ENCODE data around the gene LSAMP. TPM values are rescaled to one million over a fixed set of nuclear protein-coding genes. Genes with fewer than 3 reads are reported as not detected.

LSAMP gene
- polyA plus RNA-seq, 3 donors = not detected

DNA sequence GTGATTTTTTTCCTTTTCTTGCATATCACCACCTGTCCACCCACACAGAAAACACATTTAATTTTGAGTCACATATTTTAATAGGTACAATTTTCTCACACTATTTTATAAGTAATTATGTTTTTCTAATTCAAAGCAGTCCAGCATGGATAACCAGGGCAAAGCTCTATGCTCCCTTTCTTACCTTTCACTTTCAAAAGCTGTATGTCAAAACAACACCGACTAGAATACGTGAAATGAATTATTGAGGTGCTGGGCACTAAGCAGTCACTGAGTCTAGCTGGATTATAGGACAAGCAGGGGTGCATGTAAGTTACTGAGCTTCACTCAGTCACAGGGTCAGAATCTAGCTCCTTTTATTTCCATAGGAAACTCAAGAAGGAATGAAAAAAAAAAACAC is 60.6 kb downstream of the LSAMP start:
- no peak for DNase-seq
- intact Hi-C loops (cut with micrococcal nuclease) = no loop called here
- Mint-ChIP-seq H3K27me3 (ENCODE audit: low read depth in 3 of 3) (no peaks in the 10 kb centered on the region), H3K4me3 (no peak overlapping the region), H3K36me3 (no peaks in the 10 kb centered on the region), H3K27ac (no peak overlapping the region), H3K4me1 (no peaks in the 10 kb centered on the region), H3K9me3 (peaks cover 0 to 4% (median 0%) of the 10 kb centered on the region in 7 donors)
- WGBS (ENCODE audit: insufficient coverage) = no CpG with 5 or more reads among the region's 2 CpGs
- Histone ChIP-seq H3K36me3 (replicated peaks in 1 of 2; ENCODE audit: control insufficient read depth in 1 of 2, insufficient read depth in 2 of 2, low read length in 2 of 2) (no peaks in the 10 kb centered on the region), H3K27me3 (ENCODE audit: control insufficient read depth in 2 of 2, insufficient read depth in 2 of 2, low read length in 2 of 2) (no peaks in the 10 kb centered on the region), H3K79me2 (ENCODE audit: insufficient read depth, low read length) (no peaks in the 10 kb centered on the region), H3K9me3 (replicated peaks in 1 of 2; ENCODE audit: control insufficient read depth in 1 of 2, insufficient read depth in 1 of 2, low read length in 2 of 2) (peaks cover 0 to 2% of the 10 kb centered on the region in 2 donors), H2AFZ (ENCODE audit: insufficient read depth, low read depth, low read length, poor library complexity, severe bottlenecking) (no peak overlapping the region), H3K27ac (ENCODE audit: low read depth in 1 of 2, low read length in 2 of 2) (no peak overlapping the region), H4K20me1 (ENCODE audit: insufficient read depth, low read length) (no peaks in the 10 kb centered on the region), H3K4me1 (ENCODE audit: control insufficient read depth in 1 of 2, insufficient read depth in 2 of 2, low read length in 2 of 2) (no peaks in the 10 kb centered on the region), H3K4me3 (replicated peaks in 1 of 3; ENCODE audit: low read depth in 2 of 3, low read length in 3 of 3) (no peak overlapping the region), H3K9ac (ENCODE audit: insufficient read depth, low read length, poor library complexity, severe bottlenecking) (no peak overlapping the region), H3K4me2 (replicated peaks; ENCODE audit: extremely low read depth, low read length, poor library complexity, severe bottlenecking) (no peak overlapping the region)
- TF ChIP-seq, protein P1, sequence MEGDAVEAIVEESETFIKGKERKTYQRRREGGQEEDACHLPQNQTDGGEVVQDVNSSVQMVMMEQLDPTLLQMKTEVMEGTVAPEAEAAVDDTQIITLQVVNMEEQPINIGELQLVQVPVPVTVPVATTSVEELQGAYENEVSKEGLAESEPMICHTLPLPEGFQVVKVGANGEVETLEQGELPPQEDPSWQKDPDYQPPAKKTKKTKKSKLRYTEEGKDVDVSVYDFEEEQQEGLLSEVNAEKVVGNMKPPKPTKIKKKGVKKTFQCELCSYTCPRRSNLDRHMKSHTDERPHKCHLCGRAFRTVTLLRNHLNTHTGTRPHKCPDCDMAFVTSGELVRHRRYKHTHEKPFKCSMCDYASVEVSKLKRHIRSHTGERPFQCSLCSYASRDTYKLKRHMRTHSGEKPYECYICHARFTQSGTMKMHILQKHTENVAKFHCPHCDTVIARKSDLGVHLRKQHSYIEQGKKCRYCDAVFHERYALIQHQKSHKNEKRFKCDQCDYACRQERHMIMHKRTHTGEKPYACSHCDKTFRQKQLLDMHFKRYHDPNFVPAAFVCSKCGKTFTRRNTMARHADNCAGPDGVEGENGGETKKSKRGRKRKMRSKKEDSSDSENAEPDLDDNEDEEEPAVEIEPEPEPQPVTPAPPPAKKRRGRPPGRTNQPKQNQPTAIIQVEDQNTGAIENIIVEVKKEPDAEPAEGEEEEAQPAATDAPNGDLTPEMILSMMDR (IDR thresholded peaks at IDR 0.05) = no peak

DNA sequence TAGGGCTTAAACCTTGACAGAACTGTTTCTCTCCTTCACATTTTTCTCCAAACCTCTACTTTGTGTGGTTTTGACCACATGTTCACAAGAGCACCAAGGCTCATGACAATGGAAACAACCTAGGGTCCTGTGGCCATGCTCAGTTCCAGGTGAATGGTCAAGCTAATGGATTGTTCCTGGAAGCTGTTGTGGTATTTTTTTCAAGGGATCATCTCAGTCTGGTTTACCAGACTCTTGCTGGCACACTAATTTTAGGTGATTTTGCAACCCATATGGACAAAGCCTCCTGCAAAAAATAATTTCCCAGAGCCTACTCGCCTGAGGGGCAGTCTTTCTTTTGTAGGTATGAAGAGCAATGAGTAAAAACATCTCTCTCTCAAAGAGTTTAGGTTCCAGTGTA is 67.2 kb downstream of the LSAMP start:
- Histone ChIP-seq H2AFZ (ENCODE audit: insufficient read depth, low read depth, low read length, poor library complexity, severe bottlenecking) (no peak overlapping the region), H4K20me1 (ENCODE audit: insufficient read depth, low read length) (no peaks in the 10 kb centered on the region), H3K27ac (ENCODE audit: low read depth in 1 of 2, low read length in 2 of 2) (no peak overlapping the region), H3K36me3 (replicated peaks in 1 of 2; ENCODE audit: control insufficient read depth in 1 of 2, insufficient read depth in 2 of 2, low read length in 2 of 2) (no peaks in the 10 kb centered on the region), H3K4me3 (replicated peaks in 1 of 3; ENCODE audit: low read depth in 2 of 3, low read length in 3 of 3) (no peak overlapping the region), H3K9me3 (replicated peaks in 1 of 2; ENCODE audit: control insufficient read depth in 1 of 2, insufficient read depth in 1 of 2, low read length in 2 of 2) (no peaks in the 10 kb centered on the region), H3K27me3 (ENCODE audit: control insufficient read depth in 2 of 2, insufficient read depth in 2 of 2, low read length in 2 of 2) (no peaks in the 10 kb centered on the region), H3K9ac (ENCODE audit: insufficient read depth, low read length, poor library complexity, severe bottlenecking) (no peak overlapping the region), H3K4me1 (ENCODE audit: control insufficient read depth in 1 of 2, insufficient read depth in 2 of 2, low read length in 2 of 2) (no peaks in the 10 kb centered on the region), H3K79me2 (ENCODE audit: insufficient read depth, low read length) (no peaks in the 10 kb centered on the region), H3K4me2 (replicated peaks; ENCODE audit: extremely low read depth, low read length, poor library complexity, severe bottlenecking) (no peak overlapping the region)
- Mint-ChIP-seq H3K4me1 (no peaks in the 10 kb centered on the region), H3K36me3 (no peaks in the 10 kb centered on the region), H3K4me3 (no peak overlapping the region), H3K27ac (no peak overlapping the region), H3K27me3 (ENCODE audit: low read depth in 3 of 3) (no peaks in the 10 kb centered on the region), H3K9me3 (peaks cover 0 to 4% (median 0%) of the 10 kb centered on the region in 7 donors)
- no CpG with 5 or more reads among the region's 1 CpG for WGBS (ENCODE audit: insufficient coverage)
- intact Hi-C loops (cut with micrococcal nuclease) = no loop called here
- no peak for DNase-seq
- TF ChIP-seq, protein P1 (IDR thresholded peaks at IDR 0.05) = no peak
